H9 (cell line): ENCODE data around the gene GZMH. TPM values are rescaled to one million over a fixed set of nuclear protein-coding genes. Genes with fewer than 3 reads are reported as not detected.

ENCODE experiments used
- DNase-seq: peaks from one replicate; pipeline ENCODE4 v3.0.0-alpha.2; 2017
- H2AFZ ChIP-seq: one replicate; pipeline ENCODE4 v1.6.1; 2013; ENCODE audit warnings: mild to moderate bottlenecking, low read length, control low read depth, moderate library complexity
- H2AK5ac ChIP-seq: 2 replicates; pipeline ENCODE4 v1.6.1; 2013; ENCODE audit warnings: low read length, control low read depth, mixed read lengths; ENCODE audit not compliant: insufficient read length
- H2BK120ac ChIP-seq: one replicate; pipeline ENCODE4 v1.6.1; 2013; ENCODE audit warnings: low read depth, mild to moderate bottlenecking, low read length, control low read depth, inconsistent platforms; ENCODE audit not compliant: poor library complexity, severe bottlenecking
- H2BK12ac ChIP-seq: 2 replicates; pipeline ENCODE4 v1.6.1; 2013; ENCODE audit warnings: low read length, control low read depth, mixed read lengths, low read depth; ENCODE audit not compliant: insufficient read length
- H2BK15ac ChIP-seq: 2 replicates; pipeline ENCODE4 v1.6.1; 2013; ENCODE audit warnings: low read depth, low read length, control low read depth
- H2BK20ac ChIP-seq: one replicate; pipeline ENCODE4 v1.6.1; 2013; ENCODE audit warnings: low read depth, mild to moderate bottlenecking, low read length, control low read depth, inconsistent platforms; ENCODE audit not compliant: poor library complexity, severe bottlenecking
- H2BK5ac ChIP-seq: 2 replicates; pipeline ENCODE4 v1.6.1; 2013; ENCODE audit warnings: low read length, control low read depth, mixed read lengths; ENCODE audit not compliant: insufficient read length
- H3K14ac ChIP-seq: 2 replicates; pipeline ENCODE4 v1.6.1; 2013; ENCODE audit warnings: low read length, control low read depth; ENCODE audit not compliant: insufficient read depth
- H3K18ac ChIP-seq: 2 replicates; pipeline ENCODE4 v1.6.1; 2013; ENCODE audit warnings: low read depth, mild to moderate bottlenecking, mixed read lengths, low read length, control low read depth; ENCODE audit not compliant: insufficient read length
- H3K23ac ChIP-seq: 2 replicates; pipeline ENCODE4 v1.6.1; 2013; ENCODE audit warnings: low read length, control low read depth, mixed read lengths, low read depth; ENCODE audit not compliant: insufficient read length
- H3K23me2 ChIP-seq: 2 replicates; pipeline ENCODE4 v1.6.1; 2013; ENCODE audit warnings: low read depth, mild to moderate bottlenecking, mixed read lengths, low read length, control low read depth; ENCODE audit not compliant: insufficient read length, poor library complexity, severe bottlenecking
- H3K27ac ChIP-seq: 2 replicates; pipeline ENCODE4 v1.5.1; 2013; ENCODE audit warnings: low read length, control low read depth, mixed read lengths, low read depth; ENCODE audit not compliant: insufficient read length
- H3K27me3 ChIP-seq: 2 replicates; pipeline ENCODE4 v1.6.1; 2013; ENCODE audit warnings: low read length, control low read depth, inconsistent platforms; ENCODE audit not compliant: insufficient read depth
- H3K4ac ChIP-seq: 2 replicates; pipeline ENCODE4 v1.6.1; 2013; ENCODE audit warnings: low read depth, mild to moderate bottlenecking, control low read depth, inconsistent platforms, low read length, moderate library complexity
- H3K4me1 ChIP-seq: 2 replicates; pipeline ENCODE4 v1.6.1; 2013; ENCODE audit warnings: low read length, control low read depth, inconsistent platforms; ENCODE audit not compliant: insufficient read depth
- H3K4me2 ChIP-seq: 2 replicates; pipeline ENCODE4 v1.6.1; 2013; ENCODE audit warnings: low read length, control low read depth, mixed read lengths; ENCODE audit not compliant: insufficient read length, insufficient read depth
- H3K56ac ChIP-seq: 2 replicates; pipeline ENCODE4 v1.6.1; 2013; ENCODE audit warnings: low read depth, mild to moderate bottlenecking, mixed read lengths, low read length, control low read depth; ENCODE audit not compliant: insufficient read length
- H3K79me1 ChIP-seq: 2 replicates; pipeline ENCODE4 v1.6.1; 2013; ENCODE audit warnings: low read depth, mild to moderate bottlenecking, moderate library complexity, low read length, control low read depth, inconsistent platforms; ENCODE audit not compliant: insufficient read depth, poor library complexity, severe bottlenecking
- H3K79me2 ChIP-seq: 2 replicates; pipeline ENCODE4 v1.6.1; 2013; ENCODE audit warnings: low read length, control low read depth, inconsistent platforms; ENCODE audit not compliant: insufficient read depth
- H3K9ac ChIP-seq: 2 replicates; pipeline ENCODE4 v1.6.1; 2013; ENCODE audit warnings: low read length, control low read depth, mixed read lengths; ENCODE audit not compliant: insufficient read length; ENCODE audit errors: extremely low read depth
- H3K9me3 ChIP-seq: one replicate; pipeline ENCODE4 v1.6.1; 2013; ENCODE audit warnings: low read depth, low read length, inconsistent platforms; ENCODE audit not compliant: control insufficient read depth
- H3T11ph ChIP-seq: one replicate; pipeline ENCODE4 v1.6.1; 2013; ENCODE audit warnings: mild to moderate bottlenecking, low read length, control low read depth, inconsistent platforms
- H4K20me1 ChIP-seq: one replicate; pipeline ENCODE4 v1.6.1; 2013; ENCODE audit not compliant: control insufficient read depth, insufficient read length, insufficient read depth
- H4K5ac ChIP-seq: 2 replicates; pipeline ENCODE4 v1.6.1; 2013; ENCODE audit warnings: low read depth, mild to moderate bottlenecking, mixed read lengths, low read length, control low read depth; ENCODE audit not compliant: insufficient read length
- H4K8ac ChIP-seq: replicated peaks from 2 replicates; pipeline ENCODE4 v1.6.1; 2013; ENCODE audit warnings: low read length, control low read depth, mixed read lengths, low read depth; ENCODE audit not compliant: insufficient read length
- H4K91ac ChIP-seq: 2 replicates; pipeline ENCODE4 v1.6.1; 2013; ENCODE audit warnings: low read depth, mild to moderate bottlenecking, moderate library complexity, mixed read lengths, low read length, control low read depth; ENCODE audit not compliant: insufficient read length
- H3K27ac Mint-ChIP-seq, 3 experiments: 2 replicates in 2 of 3; 3 replicates in 1 of 3; pipeline ENCODE4 v1.8.0; 2020 to 2021; ENCODE audit warnings: mixed read lengths in 3 of 3, mild to moderate bottlenecking in 1 of 3, moderate library complexity in 1 of 3
- H3K27me3 Mint-ChIP-seq: 2 replicates; pipeline ENCODE4 v1.8.0; 2021; ENCODE audit warnings: low read depth, mild to moderate bottlenecking, moderate library complexity, mixed read lengths
- H3K36me3 Mint-ChIP-seq, 3 experiments: 2 replicates in 2 of 3; 3 replicates in 1 of 3; pipeline ENCODE4 v1.8.0; 2020 to 2021; ENCODE audit warnings: low read depth in 3 of 3, mixed read lengths in 3 of 3; ENCODE audit not compliant: insufficient read depth in 1 of 3
- H3K4me1 Mint-ChIP-seq, 2 experiments: 2 replicates each; pipeline ENCODE4 v1.8.0; 2020; ENCODE audit warnings: mixed read lengths in 2 of 2
- H3K4me3 Mint-ChIP-seq, 2 experiments: 2 replicates in 1 of 2; 3 replicates in 1 of 2; pipeline ENCODE4 v1.8.0; 2020 to 2021; ENCODE audit warnings: mild to moderate bottlenecking in 2 of 2, mixed read lengths in 2 of 2, moderate library complexity in 1 of 2
- H3K9me3 Mint-ChIP-seq, 2 experiments: 2 replicates in 1 of 2; 3 replicates in 1 of 2; pipeline ENCODE4 v1.8.0; 2020; ENCODE audit warnings: mild to moderate bottlenecking in 2 of 2, mixed read lengths in 2 of 2, moderate library complexity in 1 of 2
- whole genome bisulfite sequencing: extraction: QIAGEN DNeasy Blood & Tissue Kit; methylation state at CpG from one replicate; pipeline ENCODE4 v1.1.7; 2013; ENCODE audit warnings: missing lambda C conversion rate, low lambda C conversion rate, mixed read lengths; ENCODE audit not compliant: insufficient read length; ENCODE audit errors: extremely low coverage; 5-methylcytosine and 5-hydroxymethylcytosine counted together
- total RNA-seq: library from RNA; stranded (reverse); gene quantifications from 2 replicates; pipeline ENCODE4 v1.2.1, GENCODE V29; 2021
- TF ChIP-seq, protein P1 (sequence below): fragments of 200-600 bp; sonication (generic); conservative IDR thresholded peaks from 3 replicates; pipeline ENCODE4 v1.8.0; 2021; ENCODE audit warnings: antibody characterized with exemption, mild to moderate bottlenecking

Gene GZMH
- total RNA-seq, 1 experiment from 2014 or later = not detected

DNA sequence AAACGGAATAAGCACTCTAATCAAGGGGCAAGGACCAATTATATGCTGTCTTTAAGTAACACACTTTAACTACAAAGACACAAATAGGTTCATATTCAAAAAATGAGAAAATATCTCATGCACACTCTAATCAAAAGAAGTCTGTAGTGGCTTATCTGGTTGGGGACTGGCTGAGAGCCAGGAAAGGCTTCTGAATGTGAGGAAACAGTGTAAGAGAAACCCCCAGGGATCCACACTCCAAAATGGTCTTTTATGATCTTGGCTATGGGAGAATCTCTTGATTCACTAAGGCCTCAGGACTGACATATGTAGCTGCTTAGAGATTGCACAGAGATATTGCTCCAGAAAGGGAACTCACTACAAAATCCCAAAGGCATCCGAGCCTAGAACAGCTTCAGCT, 43.7 kb downstream of the GZMH start:
- H4K91ac ChIP-seq = no peak overlapping the region
- no peak overlapping the region for H2AK5ac ChIP-seq
- H3K4ac ChIP-seq = no peak overlapping the region
- no peak for DNase-seq
- no peak overlapping the region for H2BK12ac ChIP-seq
- H3K23me2 ChIP-seq = no peaks in the 10 kb centered on the region
- WGBS = no CpG with 5 or more reads among the region's 2 CpGs
- no peak overlapping the region for H2BK15ac ChIP-seq
- no peak overlapping the region for H3K56ac ChIP-seq
- H3K79me2 ChIP-seq = no peaks in the 10 kb centered on the region
- no peaks in the 10 kb centered on the region for H3K79me1 ChIP-seq
- H3K14ac ChIP-seq = no peak overlapping the region
- Mint-ChIP-seq H3K27me3 (no peaks in the 10 kb centered on the region; the same call in 1 of the 2 replicates), H3K27ac (no peak overlapping the region), H3K4me3 (no peak overlapping the region), H3K36me3 (peaks cover 6 to 26% (median 6%) of the 10 kb centered on the region in 3 experiments; a peak in 5 of 7 replicates), H3K9me3 (peaks cover 21 to 89% of the 10 kb centered on the region in 2 experiments), H3K4me1 (no peaks in the 10 kb centered on the region)
- peaks cover 13% of the 10 kb centered on the region for H3K9me3 ChIP-seq
- TF ChIP-seq, protein P1, sequence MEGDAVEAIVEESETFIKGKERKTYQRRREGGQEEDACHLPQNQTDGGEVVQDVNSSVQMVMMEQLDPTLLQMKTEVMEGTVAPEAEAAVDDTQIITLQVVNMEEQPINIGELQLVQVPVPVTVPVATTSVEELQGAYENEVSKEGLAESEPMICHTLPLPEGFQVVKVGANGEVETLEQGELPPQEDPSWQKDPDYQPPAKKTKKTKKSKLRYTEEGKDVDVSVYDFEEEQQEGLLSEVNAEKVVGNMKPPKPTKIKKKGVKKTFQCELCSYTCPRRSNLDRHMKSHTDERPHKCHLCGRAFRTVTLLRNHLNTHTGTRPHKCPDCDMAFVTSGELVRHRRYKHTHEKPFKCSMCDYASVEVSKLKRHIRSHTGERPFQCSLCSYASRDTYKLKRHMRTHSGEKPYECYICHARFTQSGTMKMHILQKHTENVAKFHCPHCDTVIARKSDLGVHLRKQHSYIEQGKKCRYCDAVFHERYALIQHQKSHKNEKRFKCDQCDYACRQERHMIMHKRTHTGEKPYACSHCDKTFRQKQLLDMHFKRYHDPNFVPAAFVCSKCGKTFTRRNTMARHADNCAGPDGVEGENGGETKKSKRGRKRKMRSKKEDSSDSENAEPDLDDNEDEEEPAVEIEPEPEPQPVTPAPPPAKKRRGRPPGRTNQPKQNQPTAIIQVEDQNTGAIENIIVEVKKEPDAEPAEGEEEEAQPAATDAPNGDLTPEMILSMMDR = no peak
- H3K4me1 ChIP-seq = no peaks in the 10 kb centered on the region
- H3K18ac ChIP-seq = no peak overlapping the region
- H3T11ph ChIP-seq = no peak overlapping the region
- H2BK20ac ChIP-seq = no peak overlapping the region
- H3K4me2 ChIP-seq = no peak overlapping the region
- H3K23ac ChIP-seq = no peak overlapping the region
- no peaks in the 10 kb centered on the region for H4K20me1 ChIP-seq
- no peak overlapping the region for H4K5ac ChIP-seq
- no peak overlapping the region for H3K27ac ChIP-seq
- H4K8ac ChIP-seq = no peak overlapping the region
- no peak overlapping the region for H3K9ac ChIP-seq
- H2AFZ ChIP-seq = no peak overlapping the region
- H2BK120ac ChIP-seq = no peak overlapping the region
- H2BK5ac ChIP-seq = no peak overlapping the region
- no peaks in the 10 kb centered on the region for H3K27me3 ChIP-seq
